SH-SY5Y (cell line): ENCODE data around the gene IGSF3.

Experiments used
- GATA2 ChIP-seq: IDR thresholded peaks from 2 replicates; pipeline ENCODE4 v1.6.1; 2011; ENCODE audit warnings: mild to moderate bottlenecking, low read depth, low read length
- GATA3 ChIP-seq: IDR thresholded peaks from 2 replicates; pipeline ENCODE4 v1.6.1; 2011; ENCODE audit warnings: low read depth, mild to moderate bottlenecking, low read length, moderate library complexity

IGSF3 gene

DNA sequence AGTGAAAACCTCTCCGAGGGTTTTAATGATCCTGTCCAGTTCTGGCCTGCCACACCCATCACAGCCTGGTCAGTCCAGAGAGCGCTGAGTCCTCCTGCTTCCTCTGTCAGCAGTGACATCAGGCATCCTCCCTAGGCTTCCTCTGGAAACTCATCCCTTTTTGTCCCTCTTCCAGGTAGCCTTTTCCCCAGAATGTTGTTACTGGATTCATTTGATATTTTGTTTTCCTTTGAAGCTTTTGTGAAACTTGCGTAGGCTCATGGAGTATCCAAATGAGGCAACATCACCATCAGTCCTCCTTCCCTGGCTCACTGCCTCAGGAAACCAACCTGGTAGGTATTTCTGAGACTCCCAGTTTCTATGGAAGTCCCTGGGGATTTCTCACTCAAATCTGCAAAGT is 27.0 kb upstream of the IGSF3 start:
- TF ChIP-seq GATA3 (no peak), GATA2 (no peak)

DNA sequence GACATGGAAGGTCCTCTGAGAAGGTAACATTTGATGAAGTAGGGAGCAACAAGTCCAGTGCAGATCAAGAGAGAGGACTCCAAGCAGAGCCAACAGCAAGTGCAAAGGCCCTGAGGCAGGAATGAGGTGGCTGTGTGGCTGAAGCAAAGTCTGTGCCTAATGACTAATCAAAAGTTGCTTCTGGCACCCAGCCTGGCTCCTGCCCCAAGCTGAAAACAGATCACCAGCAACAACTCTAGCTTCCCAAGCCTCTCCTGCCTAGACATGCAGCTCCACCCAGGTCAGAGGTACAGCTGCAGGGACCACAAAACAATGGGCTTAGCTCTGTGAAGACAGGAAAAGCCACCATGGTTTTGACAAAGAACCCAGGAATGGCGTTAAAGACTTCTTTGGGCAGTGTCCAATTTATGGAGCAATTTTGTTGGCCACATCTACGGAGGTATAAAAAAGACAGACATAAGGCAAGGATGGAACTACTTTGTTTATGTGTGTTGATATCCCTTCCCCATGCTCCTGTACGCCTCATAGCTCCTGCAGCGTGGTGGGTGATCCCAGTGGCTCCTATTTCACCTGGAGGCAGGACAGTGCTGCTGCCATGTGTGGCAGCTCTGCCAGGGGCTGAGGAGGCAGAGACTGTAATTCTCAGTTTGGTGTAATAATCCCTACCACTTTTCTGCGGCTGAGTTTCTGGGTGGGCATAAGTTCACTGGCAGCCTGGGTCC is 26.4 kb upstream of the IGSF3 start:
- TF ChIP-seq GATA3 (no peak), GATA2 (no peak)

DNA sequence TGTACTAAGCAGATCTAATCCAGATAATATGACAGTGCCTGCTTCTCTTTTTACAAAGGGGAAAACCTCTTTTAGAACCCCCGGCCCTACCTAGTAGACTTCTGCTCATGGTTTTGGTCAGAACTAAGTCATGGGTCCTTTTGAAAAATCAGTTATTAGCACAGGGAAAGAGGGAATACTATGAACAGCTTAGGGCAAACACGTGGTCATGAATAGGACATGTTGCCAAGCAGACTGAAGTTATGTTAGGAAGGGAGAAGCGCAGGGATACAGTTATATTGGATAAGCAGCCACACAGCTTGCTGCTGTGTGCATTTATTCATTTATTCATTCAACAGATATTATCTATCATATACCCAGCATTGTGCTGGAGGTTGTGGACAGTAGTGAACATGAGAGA is 25.3 kb upstream of the IGSF3 start:
- no peak for TF ChIP-seq GATA2
- no peak for TF ChIP-seq GATA3

DNA sequence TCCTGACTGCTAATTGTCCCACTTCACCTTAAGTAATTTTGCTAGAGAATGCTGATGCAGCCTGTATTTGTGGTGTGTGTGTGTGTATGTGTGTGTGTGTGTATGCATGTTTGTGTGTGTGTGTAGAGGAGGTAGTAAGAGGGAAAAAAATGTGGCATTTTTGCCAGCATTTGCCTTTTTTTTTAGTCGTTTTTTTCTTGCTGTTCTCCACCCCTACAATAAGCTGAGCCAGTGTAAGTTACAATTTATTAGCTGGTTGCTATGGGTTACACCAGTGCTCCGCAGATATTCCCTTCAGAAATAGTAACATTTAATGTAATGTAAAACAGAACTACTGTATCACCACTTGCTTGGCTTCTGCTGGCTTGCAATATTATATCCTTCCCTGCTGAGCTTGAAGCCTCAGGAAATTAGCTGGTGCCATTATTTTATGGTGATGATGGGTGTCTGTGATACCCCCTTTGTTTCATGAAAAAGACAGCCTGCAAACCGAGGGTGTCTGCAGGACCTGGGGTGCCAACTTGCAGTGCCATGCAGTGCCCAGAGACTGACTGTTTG is 23.4 kb upstream of the IGSF3 start:
- TF ChIP-seq GATA3, result no peak

DNA sequence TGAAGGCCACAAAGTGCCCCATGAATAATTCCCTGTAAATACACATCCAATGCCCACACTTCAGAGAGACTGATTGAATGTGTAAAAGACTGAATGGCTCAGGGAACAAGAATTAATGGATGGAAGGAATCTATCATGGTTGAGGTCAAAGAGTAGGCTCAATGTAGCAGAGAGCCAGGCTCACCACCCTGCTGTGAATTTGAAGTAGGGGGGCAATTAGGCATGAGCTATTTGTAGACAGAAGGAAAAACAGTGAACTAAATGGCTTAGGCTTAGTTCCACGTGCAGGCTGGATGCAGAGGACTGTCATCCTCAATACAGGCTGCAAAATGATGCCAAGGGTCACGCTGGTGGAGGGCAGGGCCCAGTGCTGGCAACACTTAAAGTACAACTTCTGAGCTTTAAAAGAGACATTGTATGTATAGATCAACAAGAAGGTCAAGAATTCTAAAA is 22.9 kb upstream of the IGSF3 start:
- TF ChIP-seq GATA2 (no peak), GATA3 (no peak)

DNA sequence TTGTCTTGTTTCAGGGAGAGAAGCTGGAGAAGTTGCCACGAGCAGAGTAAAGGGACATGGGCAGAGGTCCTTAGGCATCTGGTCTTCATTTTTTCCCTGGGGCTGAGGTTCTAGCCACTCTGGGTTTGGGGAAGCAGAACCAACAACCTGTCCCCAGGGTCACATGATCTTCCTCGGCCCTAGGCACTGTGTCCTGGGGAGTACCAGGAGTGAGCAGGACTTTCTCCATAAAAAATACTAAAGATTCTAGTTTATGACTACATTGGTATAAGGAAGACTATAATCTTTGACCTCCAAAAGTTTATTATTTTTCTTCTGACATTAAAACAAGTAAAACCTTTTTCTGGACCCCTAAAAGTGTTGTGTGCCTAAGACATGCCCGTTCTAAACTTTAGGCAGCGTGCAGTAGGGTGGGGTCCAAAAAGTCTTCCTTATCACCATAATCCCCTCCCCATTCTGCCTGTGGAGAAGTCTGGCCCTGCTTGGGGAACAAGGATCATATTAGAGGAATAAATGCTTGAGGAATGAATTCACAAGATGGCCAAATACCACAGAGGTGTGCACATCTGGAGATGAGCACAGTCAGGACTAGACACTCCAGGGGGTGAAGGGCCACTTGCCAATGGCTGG is 19.3 kb upstream of the IGSF3 start:
- TF ChIP-seq GATA3 (no peak), GATA2 (no peak)

DNA sequence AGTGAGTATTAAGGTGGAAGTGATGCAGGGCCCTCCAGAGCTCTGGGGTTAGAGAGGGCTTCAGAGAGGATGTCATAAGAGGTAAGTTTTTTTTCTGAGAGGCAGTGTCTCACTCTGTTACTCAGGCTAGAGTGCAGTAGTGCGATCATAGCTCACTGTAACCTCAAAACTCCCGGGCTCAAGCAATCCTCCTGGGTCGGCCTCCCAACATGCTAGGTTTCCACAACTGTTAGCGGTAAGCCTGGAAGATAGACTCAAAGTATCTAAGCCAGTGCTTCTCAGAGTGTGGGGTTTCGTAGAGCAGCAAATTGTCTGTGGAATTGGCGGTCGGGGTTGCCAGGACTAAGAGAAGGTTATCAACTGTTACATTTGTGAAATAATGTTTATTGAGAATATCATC is 18.6 kb upstream of the IGSF3 start:
- no peak for TF ChIP-seq GATA2
- TF ChIP-seq GATA3, result no peak

DNA sequence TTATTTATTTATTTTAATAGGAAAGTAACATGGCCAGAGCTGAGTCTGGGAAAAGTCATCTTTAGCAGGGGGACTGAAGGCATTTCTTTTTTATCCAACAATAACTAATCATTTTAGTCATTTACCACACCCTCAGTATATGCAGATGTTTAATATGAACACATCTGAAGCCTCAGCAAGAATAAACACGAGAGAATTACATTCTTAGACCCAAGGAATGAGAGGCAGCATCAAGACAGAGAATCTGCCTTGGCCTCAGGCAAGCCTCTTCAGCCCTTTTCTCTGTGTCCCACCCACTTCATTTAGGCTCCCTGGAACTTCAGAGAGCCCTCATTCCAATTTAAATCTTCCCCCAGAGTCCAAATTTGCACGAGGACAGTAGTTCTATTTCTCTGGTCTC is 17.0 kb upstream of the IGSF3 start:
- no peak for TF ChIP-seq GATA3
- TF ChIP-seq GATA2, result no peak

DNA sequence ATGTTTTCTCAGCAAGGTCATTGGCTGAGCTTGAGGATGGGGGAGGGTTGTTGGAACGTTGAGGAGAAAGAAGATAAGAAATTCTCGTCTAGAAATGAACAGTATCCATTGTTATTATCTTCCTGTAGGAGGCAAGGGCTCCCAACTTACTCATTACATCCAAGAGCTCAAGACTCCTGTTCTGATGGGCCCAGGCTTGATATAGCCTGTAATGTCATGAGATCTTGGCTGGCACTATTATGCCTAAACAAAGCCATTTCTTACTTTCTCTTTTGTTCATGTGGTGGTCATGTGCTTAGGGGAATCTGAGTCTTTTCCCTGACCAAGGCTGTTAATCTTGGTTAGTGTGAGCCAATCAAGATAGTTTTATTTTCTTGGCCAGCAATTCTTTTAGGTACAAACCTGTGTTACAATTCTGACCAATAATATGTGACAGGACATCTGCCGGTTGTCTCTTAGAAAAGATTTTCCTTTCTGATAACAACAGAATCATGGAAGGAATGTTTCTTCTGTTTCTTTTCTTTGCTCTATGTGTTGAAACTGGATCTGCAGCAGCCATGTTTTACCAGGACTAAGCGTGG is 15.2 kb upstream of the IGSF3 start:
- TF ChIP-seq GATA2 (no peak), GATA3 (no peak)

DNA sequence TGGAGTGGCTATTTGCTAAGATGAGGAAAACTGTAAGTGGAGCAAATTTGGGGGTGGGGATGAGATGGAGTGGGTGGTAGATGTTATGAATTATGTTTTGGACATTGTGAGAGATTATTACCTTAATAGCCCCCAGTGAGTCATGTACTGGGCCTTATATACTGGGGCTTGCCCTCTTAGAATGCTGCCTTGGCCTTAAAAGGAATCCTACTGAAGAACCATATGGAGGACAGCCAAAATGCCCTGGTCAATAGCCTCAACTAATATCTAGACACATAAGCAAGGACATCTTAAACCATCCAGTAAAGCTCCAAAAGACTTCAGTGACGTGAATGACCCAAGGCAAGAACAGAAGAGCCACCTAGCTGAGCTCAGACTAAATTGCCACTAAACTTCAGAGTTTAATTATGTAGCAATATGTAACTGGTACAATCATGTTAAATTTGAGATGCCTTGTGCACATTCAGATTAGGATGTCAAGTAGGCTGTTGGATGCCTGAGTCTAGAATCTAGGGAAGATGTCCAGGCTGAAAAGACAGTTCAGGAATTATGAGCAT is 13.9 kb upstream of the IGSF3 start:
- TF ChIP-seq GATA2, result no peak
- no peak for TF ChIP-seq GATA3

DNA sequence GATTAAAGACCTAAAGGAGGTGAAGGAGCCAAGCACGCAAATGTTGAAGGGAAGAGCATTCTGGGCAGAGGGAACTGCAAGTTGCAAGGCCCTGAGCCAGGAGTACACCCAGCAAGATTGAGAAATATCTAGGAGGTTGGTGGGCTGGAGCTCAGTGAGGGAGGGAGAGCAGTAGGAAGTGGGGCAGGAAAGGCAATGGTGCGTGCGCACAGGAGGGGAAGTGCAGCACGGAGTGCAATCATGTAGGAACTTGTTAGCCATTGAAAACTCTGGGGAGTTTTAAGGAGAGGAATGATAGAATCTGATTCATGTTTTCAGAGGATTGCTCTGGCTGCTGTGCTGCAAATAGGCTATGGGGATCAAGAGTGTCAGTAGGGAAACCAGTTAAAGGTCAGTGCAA is 13.2 kb upstream of the IGSF3 start:
- TF ChIP-seq GATA3 (no peak), GATA2 (no peak)

DNA sequence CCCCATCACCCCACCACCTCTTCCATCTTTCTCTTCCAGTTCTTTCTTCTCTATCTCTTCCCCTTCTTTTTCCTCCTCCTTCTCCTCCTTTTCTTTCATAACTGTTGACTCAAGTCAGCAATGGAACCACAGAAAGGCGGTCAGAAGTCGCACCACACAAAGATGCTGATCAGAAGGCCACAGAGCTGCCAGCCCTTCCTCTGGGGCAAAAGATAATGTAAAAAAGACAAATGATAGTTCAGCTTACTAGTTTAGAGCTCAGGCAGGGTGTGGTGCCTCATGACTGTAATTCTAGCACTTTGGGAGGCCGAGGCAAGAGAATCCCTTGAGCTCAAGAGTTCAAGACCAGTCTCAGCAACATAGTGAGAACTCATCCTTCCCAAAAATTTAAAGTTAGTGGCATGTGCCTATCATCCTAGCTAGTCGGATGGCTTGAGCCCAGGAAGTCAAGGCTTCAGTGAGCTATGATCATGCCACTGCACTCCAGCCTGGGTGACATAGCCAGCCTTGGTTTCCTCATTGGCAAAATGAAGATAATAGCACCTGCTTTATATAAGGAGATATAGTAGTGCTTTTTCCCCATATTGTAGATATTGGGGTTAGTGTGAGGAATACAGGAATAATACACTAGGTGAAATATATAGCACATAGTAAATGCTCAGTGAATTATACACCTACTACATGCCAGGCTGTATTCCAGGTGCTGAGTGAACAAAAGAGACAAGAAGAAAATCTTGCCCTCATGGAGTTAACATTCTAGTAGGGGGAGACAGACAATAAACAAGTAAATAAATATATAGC is 12.5 kb upstream of the IGSF3 start:
- no peak for TF ChIP-seq GATA2
- no peak for TF ChIP-seq GATA3

DNA sequence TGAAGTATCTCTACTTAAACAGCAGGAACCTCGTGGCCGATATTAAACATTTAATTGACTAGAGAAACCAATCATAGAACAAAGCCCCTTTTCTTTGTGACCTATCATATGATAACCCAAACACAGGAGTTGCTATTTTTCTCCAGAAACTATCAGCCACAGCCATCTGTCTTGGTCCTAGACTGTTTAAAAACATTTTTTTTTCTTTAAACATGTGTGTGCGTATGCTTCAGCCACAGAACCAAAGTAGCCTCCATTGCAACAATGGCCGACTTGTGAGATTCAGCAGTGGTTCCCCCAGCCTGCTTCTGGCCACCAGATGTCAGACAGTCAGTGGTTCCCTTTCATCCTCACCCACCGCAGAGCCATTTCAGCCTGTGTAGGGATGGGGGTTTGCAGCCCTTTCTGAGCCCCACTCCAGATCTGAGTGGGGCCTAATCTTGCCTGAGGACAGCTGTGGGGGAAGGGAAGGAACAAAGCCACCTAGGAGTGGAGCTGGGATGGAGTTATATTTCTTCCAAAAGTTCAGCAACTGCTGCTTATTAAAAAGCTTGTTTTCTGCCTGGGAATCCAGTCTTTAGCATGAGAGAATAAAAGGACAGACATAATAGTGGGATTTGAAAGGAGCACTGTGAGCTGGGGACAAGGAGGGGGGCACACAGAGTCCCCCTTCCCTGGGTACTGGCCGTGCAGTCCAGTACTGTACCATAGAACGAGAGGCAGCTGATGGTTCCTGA is 11.7 kb upstream of the IGSF3 start:
- TF ChIP-seq GATA2 (no peak), GATA3 (no peak)
